Peyer's patch (tissue), 4 donors: Measurements from ENCODE around the gene P2RX1. TPM values are rescaled to one million over a fixed set of nuclear protein-coding genes. Genes with fewer than 3 reads are reported as not detected.

Experiments used
- DNase-seq, 3 donors: peaks; one replicate each; pipeline ENCODE4 v3.0.0-alpha.2; 2017 to 2019
- H3K27ac ChIP-seq, 4 donors: fragments of 200-600 bp; sonication (generic); one replicate each; pipeline ENCODE4 v1.5.1; 2016 to 2019
- H3K27me3 ChIP-seq, 2 donors: fragments of 200-600 bp; sonication (generic); one replicate each; pipeline ENCODE4 v1.5.1; 2019
- H3K36me3 ChIP-seq, 3 donors: fragments of 200-600 bp; sonication (generic); one replicate each; pipeline ENCODE4 v1.5.1; 2016 to 2019
- H3K4me1 ChIP-seq, 4 donors: fragments of 200-600 bp; sonication (generic); one replicate each; pipeline ENCODE4 v1.5.1; 2016 to 2019
- H3K4me3 ChIP-seq, 4 donors: fragments of 200-600 bp; sonication (generic); 1 replicate in 3 of 4; 2 replicates in 1 of 4; pipeline ENCODE4 v1.5.1; 2016 to 2019; ENCODE audit warnings: mild to moderate bottlenecking in 1 of 4
- H3K9me3 ChIP-seq, 4 donors: fragments of 200-600 bp; sonication (generic); one replicate each; pipeline ENCODE4 v1.5.1; 2016 to 2019; ENCODE audit warnings: mild to moderate bottlenecking in 1 of 4
- POLR2A ChIP-seq, 2 donors: fragments of 450-650 bp; IDR thresholded peaks; one replicate each; pipeline ENCODE4 v1.5.1; 2017; ENCODE audit warnings: antibody characterized with exemption in 2 of 2, mild to moderate bottlenecking in 2 of 2, moderate library complexity in 2 of 2
- total RNA-seq, 4 donors: library from RNA; depleted of rRNA; stranded (reverse); fragments of >200 nt; gene quantifications; one replicate each; pipeline ENCODE4 v1.1.0, GENCODE V29; 2016
- TF ChIP-seq, protein P1 (sequence below), 6 experiments: fragments of 450-650 bp in 4 of 6; fragments of 200-600 bp in 2 of 6; sonication (generic) in 1 of 6; IDR thresholded peaks; one replicate each; pipeline ENCODE4 v1.5.1; 2017 to 2019; ENCODE audit warnings: antibody characterized with exemption in 6 of 6, mild to moderate bottlenecking in 3 of 6, moderate library complexity in 1 of 6

The P2RX1 gene
- total RNA-seq, 4 donors from 2014 or later, result 0.88 to 27.2 (median 4.3) TPM

DNA sequence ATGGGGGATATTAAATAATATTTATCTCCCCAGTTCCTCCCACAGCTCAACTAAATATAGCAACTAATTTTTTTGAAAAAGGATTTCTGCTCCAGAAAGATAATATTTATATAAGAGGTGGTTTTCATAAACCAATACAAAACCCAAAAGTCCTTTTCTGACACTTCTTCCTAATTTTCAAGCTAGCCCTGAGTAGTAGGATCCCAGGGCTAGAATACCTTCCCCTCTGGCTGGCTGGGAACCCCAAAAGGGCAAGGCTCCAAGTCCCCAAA, 46.6 kb upstream of the P2RX1 start:
- no peak for TF ChIP-seq POLR2A (IDR thresholded peaks at IDR 0.05)
- TF ChIP-seq, protein P1, sequence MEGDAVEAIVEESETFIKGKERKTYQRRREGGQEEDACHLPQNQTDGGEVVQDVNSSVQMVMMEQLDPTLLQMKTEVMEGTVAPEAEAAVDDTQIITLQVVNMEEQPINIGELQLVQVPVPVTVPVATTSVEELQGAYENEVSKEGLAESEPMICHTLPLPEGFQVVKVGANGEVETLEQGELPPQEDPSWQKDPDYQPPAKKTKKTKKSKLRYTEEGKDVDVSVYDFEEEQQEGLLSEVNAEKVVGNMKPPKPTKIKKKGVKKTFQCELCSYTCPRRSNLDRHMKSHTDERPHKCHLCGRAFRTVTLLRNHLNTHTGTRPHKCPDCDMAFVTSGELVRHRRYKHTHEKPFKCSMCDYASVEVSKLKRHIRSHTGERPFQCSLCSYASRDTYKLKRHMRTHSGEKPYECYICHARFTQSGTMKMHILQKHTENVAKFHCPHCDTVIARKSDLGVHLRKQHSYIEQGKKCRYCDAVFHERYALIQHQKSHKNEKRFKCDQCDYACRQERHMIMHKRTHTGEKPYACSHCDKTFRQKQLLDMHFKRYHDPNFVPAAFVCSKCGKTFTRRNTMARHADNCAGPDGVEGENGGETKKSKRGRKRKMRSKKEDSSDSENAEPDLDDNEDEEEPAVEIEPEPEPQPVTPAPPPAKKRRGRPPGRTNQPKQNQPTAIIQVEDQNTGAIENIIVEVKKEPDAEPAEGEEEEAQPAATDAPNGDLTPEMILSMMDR (IDR thresholded peaks at IDR 0.05), result no peak
- Histone ChIP-seq H3K27ac (peak overlapping the region; percentile 78 to 99 (median 90)), H3K27me3 (no peaks in the 10 kb centered on the region), H3K4me1 (peaks cover 3 to 71% (median 49%) of the 10 kb centered on the region in 4 donors), H3K36me3 (peaks cover 0 to 3% (median 0%) of the 10 kb centered on the region in 3 donors), H3K9me3 (no peaks in the 10 kb centered on the region), H3K4me3 (peak overlapping the region; percentile 68 to 98 (median 81))
- DNase-seq, result no peak

DNA sequence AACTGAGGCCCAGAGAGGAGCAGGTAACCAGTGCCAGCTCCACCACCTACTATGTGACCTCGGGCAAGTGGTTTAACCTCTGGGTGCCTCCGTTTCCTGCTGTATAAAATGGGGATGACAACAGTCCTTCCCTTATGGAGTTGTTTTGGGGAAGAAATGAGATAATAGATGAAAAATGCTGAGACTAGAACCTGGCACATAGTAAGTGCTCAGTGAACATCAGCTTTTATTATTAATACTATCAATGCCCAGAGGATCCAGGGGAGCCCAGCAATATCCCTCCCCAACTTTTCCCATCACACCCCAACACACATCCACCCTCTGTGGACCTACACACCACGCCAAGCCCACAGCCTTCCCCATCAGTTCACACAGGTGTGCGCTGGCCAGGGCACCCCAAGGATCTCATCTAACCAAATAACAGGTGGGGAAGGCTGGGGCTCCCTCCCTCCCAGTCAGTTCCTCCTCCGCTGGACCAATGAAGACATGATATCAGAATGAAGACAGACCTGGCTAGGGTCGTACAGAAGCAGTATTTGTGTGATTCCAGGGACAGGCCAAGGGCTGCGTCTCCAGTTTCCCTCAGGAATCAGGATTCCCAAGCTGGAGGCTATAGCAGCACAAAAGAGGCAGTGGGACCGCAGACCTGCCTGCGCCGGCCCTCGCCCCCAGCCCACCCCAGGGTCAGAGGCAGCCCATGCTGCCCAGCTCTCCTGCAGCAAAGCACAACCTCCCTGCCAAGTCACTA, 46.1 kb upstream of the P2RX1 start:
- DNase-seq, result peak in 1 of 3 donors; percentile 57
- H3K4me1 ChIP-seq, result peaks cover 3 to 77% (median 52%) of the 10 kb centered on the region in 4 donors
- peak overlapping the region; percentile 68 to 99 (median 82) for H3K27ac ChIP-seq
- no peaks in the 10 kb centered on the region for H3K27me3 ChIP-seq
- peaks cover 0 to 8% (median 0%) of the 10 kb centered on the region in 3 donors for H3K36me3 ChIP-seq
- peak overlapping the region; percentile 33 to 98 (median 73) for H3K4me3 ChIP-seq
- no peaks in the 10 kb centered on the region for H3K9me3 ChIP-seq
- TF ChIP-seq, protein P1 (IDR thresholded peaks at IDR 0.05), result no peak
- TF ChIP-seq POLR2A (IDR thresholded peaks at IDR 0.05), result no peak

DNA sequence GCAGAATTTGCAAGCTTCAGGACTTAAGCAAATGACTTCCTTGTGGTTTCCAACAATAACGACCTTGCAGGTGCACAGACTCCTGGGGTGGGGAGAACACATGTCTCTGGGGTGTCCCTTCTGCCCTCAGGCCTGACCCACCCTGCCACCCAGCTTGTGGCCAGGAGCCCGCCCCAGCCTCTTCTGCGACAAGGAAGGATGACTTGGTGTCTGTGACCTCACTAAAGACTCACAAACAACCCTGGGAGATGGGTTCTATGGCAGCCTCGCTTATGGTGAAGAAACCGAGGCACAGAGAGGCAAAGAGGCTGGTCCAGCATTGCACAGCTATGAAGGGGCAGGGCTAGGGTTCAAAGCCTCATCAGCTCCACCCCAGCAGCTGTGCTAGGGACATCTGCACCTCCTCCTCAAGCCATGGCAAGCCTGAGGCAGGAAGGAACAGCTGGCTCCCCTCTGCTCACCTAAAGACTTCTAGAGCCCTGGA, 45.3 kb upstream of the P2RX1 start:
- Histone ChIP-seq H3K27ac (peak overlapping the region; percentile 68 to 99 (median 82)), H3K4me1 (peaks cover 2 to 74% (median 51%) of the 10 kb centered on the region in 4 donors), H3K27me3 (no peaks in the 10 kb centered on the region), H3K9me3 (no peaks in the 10 kb centered on the region), H3K4me3 (peak overlapping the region; percentile 15 to 98 (median 73)), H3K36me3 (peaks cover 0 to 10% (median 0%) of the 10 kb centered on the region in 3 donors)
- DNase-seq, result peak in 2 of 3 donors; percentile 90 to 92
- peak in 1 of 2 donors; percentile 10 for TF ChIP-seq POLR2A (IDR thresholded peaks at IDR 0.05)
- TF ChIP-seq, protein P1 (IDR thresholded peaks at IDR 0.05), result no peak

DNA sequence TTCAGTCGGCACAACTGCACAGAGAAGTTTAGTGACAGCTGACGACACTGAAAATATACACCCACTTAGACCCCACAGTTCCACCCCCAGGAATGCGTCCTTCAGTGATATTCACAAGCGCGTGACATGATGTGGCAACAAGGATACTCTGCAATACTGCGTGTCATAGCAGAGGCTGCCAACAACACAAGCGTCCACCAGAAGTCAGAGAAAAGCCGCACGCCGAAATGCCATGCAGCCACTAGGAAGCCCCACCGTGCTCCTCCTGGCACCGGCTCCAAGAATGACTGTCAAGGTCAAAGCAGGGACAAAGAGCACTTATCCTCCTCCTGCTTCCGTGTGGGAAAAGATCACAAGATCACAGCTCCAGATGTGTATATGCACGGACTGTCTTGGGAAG, 44.5 kb upstream of the P2RX1 start:
- Histone ChIP-seq H3K4me1 (peaks cover 0 to 68% (median 48%) of the 10 kb centered on the region in 4 donors), H3K36me3 (peaks cover 0 to 10% (median 0%) of the 10 kb centered on the region in 3 donors), H3K9me3 (no peaks in the 10 kb centered on the region), H3K27me3 (no peaks in the 10 kb centered on the region), H3K27ac (peak overlapping the region; percentile 68 to 99 (median 82)), H3K4me3 (peak overlapping the region in 3 of 4 donors; percentile 10 to 98 (median 15))
- peak in 1 of 3 donors; percentile 73 for DNase-seq
- TF ChIP-seq POLR2A (IDR thresholded peaks at IDR 0.05), result no peak
- TF ChIP-seq, protein P1 (IDR thresholded peaks at IDR 0.05), result no peak

DNA sequence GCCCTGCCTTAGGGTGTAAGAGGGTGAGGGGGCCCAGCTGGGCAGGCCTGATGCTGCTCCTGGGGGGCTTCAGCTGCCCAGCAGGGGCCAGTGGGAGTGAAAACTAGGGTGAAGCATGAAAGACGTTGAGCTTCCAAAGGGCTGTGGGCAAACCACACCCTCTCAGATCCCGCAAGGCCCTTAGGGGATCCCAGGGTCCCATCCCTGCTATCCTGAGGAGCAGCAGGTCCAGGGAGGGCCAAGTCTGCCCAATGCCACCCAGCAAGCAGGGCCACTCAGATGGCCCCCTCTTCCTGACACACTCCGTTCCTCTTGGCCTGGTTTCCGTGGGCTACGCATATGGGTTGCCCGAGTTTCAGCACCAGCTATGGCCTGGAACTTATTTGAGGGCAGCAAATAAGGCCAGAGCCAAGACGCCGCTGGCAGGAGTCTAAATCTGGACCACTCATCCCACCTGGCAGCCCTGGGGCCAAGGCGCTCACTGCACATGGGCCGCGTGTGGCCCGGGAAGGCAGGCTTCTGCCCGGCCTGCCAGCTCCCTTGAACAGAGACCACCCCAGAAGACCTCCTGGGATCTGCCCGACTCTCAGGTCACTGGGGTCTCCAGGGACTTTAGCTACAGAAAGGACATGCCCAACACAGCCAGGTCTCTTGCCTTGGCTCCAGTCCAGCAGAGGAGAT, 43.8 kb upstream of the P2RX1 start:
- Histone ChIP-seq H3K27me3 (no peaks in the 10 kb centered on the region), H3K27ac (peak overlapping the region; percentile 57 to 99 (median 72)), H3K36me3 (peaks cover 0 to 10% (median 0%) of the 10 kb centered on the region in 3 donors), H3K9me3 (no peaks in the 10 kb centered on the region), H3K4me3 (peak overlapping the region in 1 of 4 donors; percentile 15), H3K4me1 (peaks cover 0 to 61% (median 43%) of the 10 kb centered on the region in 4 donors)
- DNase-seq, result no peak
- TF ChIP-seq, protein P1 (IDR thresholded peaks at IDR 0.05), result no peak
- no peak for TF ChIP-seq POLR2A (IDR thresholded peaks at IDR 0.05)
